CD4-positive, alpha-beta memory T cell (primary cell): ENCODE measurements around the gene DLX6. TPM values are rescaled to one million over a fixed set of nuclear protein-coding genes. Genes with fewer than 3 reads are reported as not detected.

Source experiments
- CTCF ChIA-PET: fragments of 350-600 bp; sonication (Branson Sonifier 250); formaldehyde crosslinking; loops from one replicate; lab custom pipeline; 2021; ENCODE audit warnings: inconsistent platforms; ENCODE audit not compliant: partially characterized antibody; lab: Charles Lee
- POLR2A ChIA-PET: fragments of 350-600 bp; sonication (Branson Sonifier 250); formaldehyde crosslinking; loops from one replicate; lab custom pipeline; 2021; ENCODE audit not compliant: partially characterized antibody; lab: Charles Lee
- DNase-seq, 5 donors: peaks; one replicate each; pipeline versions ENCODE4 v3.0.0 to v3.0.0-alpha.2; 2020 to 2022; ENCODE audit warnings: mixed read lengths in 1 of 5
- H3K27ac ChIP-seq: one replicate; pipeline ENCODE4 v1.7.0; 2013; ENCODE audit warnings: low read depth, low read length
- H3K27me3 ChIP-seq: 2 replicates; pipeline ENCODE4 v1.7.0; 2013; ENCODE audit warnings: mild to moderate bottlenecking, low read length, moderate library complexity; ENCODE audit not compliant: insufficient read depth
- H3K36me3 ChIP-seq: 2 replicates; pipeline ENCODE4 v1.7.0; 2013; ENCODE audit warnings: mild to moderate bottlenecking, low read length, moderate library complexity; ENCODE audit not compliant: insufficient read depth
- H3K4me1 ChIP-seq: 2 replicates; pipeline ENCODE4 v1.7.0; 2013; ENCODE audit warnings: mild to moderate bottlenecking, low read length, moderate library complexity; ENCODE audit not compliant: insufficient read depth
- H3K4me3 ChIP-seq, 2 donors: one replicate each; pipeline ENCODE4 v1.7.0; 2013; ENCODE audit warnings: low read length in 2 of 2, mild to moderate bottlenecking in 1 of 2
- H3K9me3 ChIP-seq, 2 donors: one replicate each; pipeline ENCODE4 v1.7.0; 2013; ENCODE audit warnings: low read length in 2 of 2, control low read depth in 1 of 2; ENCODE audit not compliant: control insufficient read depth in 1 of 2
- H3K27ac Mint-ChIP-seq, 7 donors: one replicate each; pipeline ENCODE4 v1.8.0; 2020 to 2021; ENCODE audit warnings: mixed read lengths in 7 of 7, mild to moderate bottlenecking in 6 of 7, inconsistent platforms in 3 of 7, moderate library complexity in 3 of 7
- H3K27me3 Mint-ChIP-seq, 2 donors: one replicate each; pipeline ENCODE4 v1.8.0; 2020 to 2021; ENCODE audit warnings: mixed read lengths in 2 of 2
- H3K36me3 Mint-ChIP-seq, 2 donors: one replicate each; pipeline ENCODE4 v1.8.0; 2020 to 2021; ENCODE audit warnings: mixed read lengths in 2 of 2, inconsistent platforms in 1 of 2, mild to moderate bottlenecking in 1 of 2
- H3K4me1 Mint-ChIP-seq, 4 donors: one replicate each; pipeline ENCODE4 v1.8.0; 2020 to 2021; ENCODE audit warnings: mixed read lengths in 4 of 4, mild to moderate bottlenecking in 1 of 4
- H3K4me3 Mint-ChIP-seq, 8 donors: one replicate each; pipeline ENCODE4 v1.8.0; 2020 to 2021; ENCODE audit warnings: mixed read lengths in 8 of 8, mild to moderate bottlenecking in 7 of 8, moderate library complexity in 6 of 8, inconsistent platforms in 3 of 8
- H3K9me3 Mint-ChIP-seq, 8 donors: one replicate each; pipeline ENCODE4 v1.8.0; 2020 to 2021; ENCODE audit warnings: mixed read lengths in 8 of 8, mild to moderate bottlenecking in 5 of 8, inconsistent platforms in 3 of 8, moderate library complexity in 1 of 8
- intact Hi-C: fragments of 100-400 bp; cut with micrococcal nuclease; formaldehyde crosslinking; loops from one replicate; pipeline ENCODE4 v1.15.1; 2023
- polyA plus RNA-seq, 2 donors: library from polyadenylated mRNA; unstranded; fragments of 300-500 nt; fragmentation: Illumina TruSeq; gene quantifications; one replicate each; pipeline ENCODE4 v1.2.3, GENCODE V29; 2021
- total RNA-seq, 2 experiments: library from RNA; stranded (reverse); gene quantifications; one replicate each; pipeline ENCODE4 v1.2.3, GENCODE V29; 2021

DLX6 gene
- total and polyA plus RNA-seq, 4 experiments from 2014 or later: not detected

DNA sequence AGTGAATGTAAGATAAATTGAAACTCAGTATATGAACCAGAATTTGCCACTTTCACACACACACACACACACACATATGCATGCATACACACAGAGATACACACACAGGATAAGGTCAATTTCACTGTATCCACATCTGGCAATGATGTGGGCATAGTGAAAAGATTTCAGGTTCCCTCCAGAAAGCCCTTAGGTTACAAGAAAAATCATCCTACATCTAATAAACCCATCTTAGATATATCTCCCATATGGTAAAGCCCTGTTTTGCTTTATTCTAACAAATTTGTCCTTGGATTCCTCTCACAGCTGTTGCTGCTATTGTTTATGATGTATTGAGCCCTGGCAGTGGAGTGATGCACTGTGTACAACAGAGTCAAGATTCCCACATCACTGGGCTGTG lies 27.9 kb upstream of the DLX6 start:
- Histone ChIP-seq H3K4me3 (no peak overlapping the region), H3K9me3 (no peaks in the 10 kb centered on the region), H3K4me1 (no peaks in the 10 kb centered on the region), H3K36me3 (no peaks in the 10 kb centered on the region), H3K27ac (no peak overlapping the region), H3K27me3 (no peaks in the 10 kb centered on the region)
- ChIA-PET POLR2A (no interaction called here), CTCF (no interaction called here)
- Mint-ChIP-seq H3K4me3 (no peak overlapping the region), H3K4me1 (no peaks in the 10 kb centered on the region), H3K27me3 (peaks cover 11 to 20% of the 10 kb centered on the region in 2 donors), H3K36me3 (no peaks in the 10 kb centered on the region), H3K9me3 (no peaks in the 10 kb centered on the region), H3K27ac (no peak overlapping the region)
- intact Hi-C loops: no loop called here
- DNase-seq: no peak

DNA sequence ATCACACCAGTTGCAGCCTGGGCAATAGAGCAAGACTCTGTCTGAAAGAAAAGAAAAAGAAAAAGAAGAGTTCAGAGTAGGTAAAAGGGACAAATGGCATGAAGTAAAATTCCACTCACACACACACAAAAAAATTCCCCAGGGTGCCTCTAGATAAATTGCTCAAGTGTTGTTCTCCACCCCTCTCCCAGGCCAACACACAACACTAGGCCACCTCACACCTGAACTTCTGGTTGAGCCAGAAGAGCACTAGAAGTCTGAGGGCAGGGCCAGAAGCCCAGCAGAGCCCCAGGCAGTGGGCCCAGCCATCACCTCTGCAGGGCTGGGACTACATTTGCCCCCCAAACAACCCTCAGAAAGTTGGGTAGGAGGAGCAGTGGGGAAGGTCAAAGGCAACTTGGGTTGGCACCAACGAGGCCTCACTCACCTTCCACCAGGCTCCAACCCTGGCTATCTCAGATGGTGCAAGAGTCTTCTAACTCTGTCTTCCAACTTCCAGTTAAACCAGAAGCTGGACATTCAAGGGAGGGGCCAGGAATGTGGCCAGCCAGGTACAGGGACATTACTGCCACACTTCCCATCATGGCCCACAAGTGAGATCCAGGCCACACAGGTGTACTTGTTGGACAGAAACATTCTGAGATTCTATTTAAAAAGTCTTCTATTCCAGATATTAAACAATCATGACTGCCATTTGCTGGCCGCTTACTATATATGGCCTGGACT lies 25.6 kb upstream of the DLX6 start:
- CTCF ChIA-PET: no interaction called here
- Histone ChIP-seq H3K4me3 (no peak overlapping the region), H3K27me3 (no peaks in the 10 kb centered on the region), H3K9me3 (no peaks in the 10 kb centered on the region), H3K4me1 (no peaks in the 10 kb centered on the region), H3K36me3 (no peaks in the 10 kb centered on the region), H3K27ac (no peak overlapping the region)
- H3K9me3 Mint-ChIP-seq: no peaks in the 10 kb centered on the region
- no peaks in the 10 kb centered on the region for H3K36me3 Mint-ChIP-seq
- no peaks in the 10 kb centered on the region for H3K4me1 Mint-ChIP-seq
- H3K4me3 Mint-ChIP-seq: no peak overlapping the region
- intact Hi-C loops: no loop called here
- DNase-seq: no peak
- H3K27me3 Mint-ChIP-seq: peaks cover 15 to 19% of the 10 kb centered on the region in 2 donors
- POLR2A ChIA-PET: no interaction called here
- H3K27ac Mint-ChIP-seq: no peak overlapping the region

DNA sequence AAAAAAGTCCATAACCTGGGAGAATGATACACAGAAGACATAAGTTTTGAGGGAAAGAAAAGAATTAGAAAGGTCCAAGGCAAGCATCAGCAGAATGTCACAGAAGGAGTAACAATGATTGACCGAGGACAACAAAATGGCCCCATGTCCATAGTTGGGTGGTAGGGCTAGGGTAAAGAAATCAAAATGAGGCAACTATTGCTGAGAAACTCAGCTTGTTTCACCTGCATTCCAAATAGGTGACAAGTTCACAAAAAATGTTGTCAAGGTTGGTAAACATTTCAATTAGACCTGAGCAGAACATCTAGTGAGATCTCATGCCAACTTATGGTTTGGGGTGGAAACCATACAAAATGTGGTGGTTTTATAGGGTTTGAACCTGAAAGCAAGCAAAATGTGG lies 22.8 kb upstream of the DLX6 start:
- Mint-ChIP-seq H3K9me3 (no peaks in the 10 kb centered on the region), H3K4me3 (no peak overlapping the region), H3K4me1 (no peaks in the 10 kb centered on the region), H3K27me3 (peaks cover 21 to 23% of the 10 kb centered on the region in 2 donors), H3K27ac (no peak overlapping the region), H3K36me3 (no peaks in the 10 kb centered on the region)
- no peak overlapping the region for H3K27ac ChIP-seq
- ChIA-PET POLR2A (no interaction called here), CTCF (no interaction called here)
- H3K27me3 ChIP-seq: no peaks in the 10 kb centered on the region
- no peak for DNase-seq
- no peaks in the 10 kb centered on the region for H3K4me1 ChIP-seq
- intact Hi-C loops: no loop called here
- no peaks in the 10 kb centered on the region for H3K9me3 ChIP-seq
- no peaks in the 10 kb centered on the region for H3K36me3 ChIP-seq
- no peak overlapping the region for H3K4me3 ChIP-seq

DNA sequence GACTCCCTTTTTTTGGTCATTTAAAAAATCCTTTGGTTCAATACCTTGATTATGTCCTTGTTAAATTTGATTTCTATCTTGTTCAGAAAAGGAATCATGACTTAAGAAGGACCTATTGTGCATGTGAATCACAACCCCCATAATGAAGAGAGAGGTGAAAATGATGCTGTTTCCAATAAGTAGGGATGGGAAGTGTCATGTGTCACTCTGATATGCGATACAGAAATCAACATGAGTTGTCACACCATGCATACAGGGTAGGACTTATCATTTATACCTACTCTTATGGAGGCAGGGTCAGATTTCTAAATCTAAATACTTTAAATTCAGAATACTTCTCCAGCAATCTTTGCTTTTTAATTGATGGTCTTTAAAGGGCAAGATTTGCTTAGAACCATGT lies 19.4 kb upstream of the DLX6 start:
- POLR2A ChIA-PET: no interaction called here
- H3K9me3 Mint-ChIP-seq: peaks cover 0 to 2% (median 0%) of the 10 kb centered on the region in 8 donors
- no peak for DNase-seq
- intact Hi-C loops: no loop called here
- Histone ChIP-seq H3K4me1 (no peaks in the 10 kb centered on the region), H3K27me3 (no peaks in the 10 kb centered on the region), H3K27ac (no peak overlapping the region), H3K36me3 (no peaks in the 10 kb centered on the region), H3K9me3 (no peaks in the 10 kb centered on the region), H3K4me3 (no peak overlapping the region)
- no peak overlapping the region for H3K4me3 Mint-ChIP-seq
- peaks cover 0 to 4% (median under 1%) of the 10 kb centered on the region in 4 donors for H3K4me1 Mint-ChIP-seq
- H3K36me3 Mint-ChIP-seq: no peaks in the 10 kb centered on the region
- no peak overlapping the region for H3K27ac Mint-ChIP-seq
- H3K27me3 Mint-ChIP-seq: peaks cover 32 to 41% of the 10 kb centered on the region in 2 donors
- CTCF ChIA-PET: no interaction called here

DNA sequence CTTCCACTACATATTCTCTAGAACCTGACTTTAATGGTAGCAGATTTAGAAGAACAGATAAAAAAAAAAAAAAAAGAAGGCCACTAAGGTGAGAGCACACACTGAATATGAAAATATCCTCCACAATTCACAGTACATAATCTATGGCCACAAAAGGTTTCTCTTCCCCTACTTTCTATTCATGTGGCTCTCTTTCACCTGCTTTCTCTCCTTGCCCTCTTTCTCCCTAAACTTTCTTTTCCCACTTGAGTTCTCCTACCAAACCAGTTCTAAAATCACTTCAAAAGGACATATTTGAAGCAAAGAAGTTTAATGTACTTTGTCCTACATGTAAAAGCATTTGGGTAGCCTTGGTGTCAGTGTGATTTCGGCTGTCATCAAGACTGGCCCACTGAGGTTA lies 18.5 kb upstream of the DLX6 start:
- no peak for DNase-seq
- Mint-ChIP-seq H3K4me1 (peaks cover 0 to 6% (median under 1%) of the 10 kb centered on the region in 4 donors), H3K27me3 (peaks cover 31 to 38% of the 10 kb centered on the region in 2 donors), H3K36me3 (no peaks in the 10 kb centered on the region), H3K4me3 (no peak overlapping the region), H3K27ac (no peak overlapping the region), H3K9me3 (peaks cover 0 to 4% (median under 1%) of the 10 kb centered on the region in 8 donors)
- Histone ChIP-seq H3K27ac (no peak overlapping the region), H3K27me3 (peaks cover 4% of the 10 kb centered on the region), H3K4me3 (no peak overlapping the region), H3K4me1 (no peaks in the 10 kb centered on the region), H3K36me3 (no peaks in the 10 kb centered on the region), H3K9me3 (no peaks in the 10 kb centered on the region)
- ChIA-PET CTCF (no interaction called here), POLR2A (no interaction called here)
- intact Hi-C loops: no loop called here

DNA sequence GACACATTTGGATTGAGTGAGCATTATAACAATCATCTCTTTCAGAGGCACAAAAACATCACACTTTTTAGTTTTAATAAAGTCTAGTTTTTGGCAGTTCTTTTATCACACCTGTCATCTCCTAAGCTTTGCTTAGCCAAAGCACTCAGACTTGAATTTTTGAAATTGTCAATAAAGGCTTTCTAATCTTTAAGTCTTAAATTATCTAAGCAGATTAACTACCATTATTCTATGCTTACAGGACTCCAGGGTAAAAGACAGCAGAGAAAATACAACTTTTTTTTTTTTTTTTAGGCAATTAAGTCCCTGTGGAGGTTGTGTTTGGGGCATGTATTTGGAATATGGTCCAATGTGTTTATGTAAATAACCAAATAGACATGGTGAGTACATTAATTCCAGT lies 17.6 kb upstream of the DLX6 start:
- Histone ChIP-seq H3K4me3 (no peak overlapping the region), H3K27me3 (peaks cover 12% of the 10 kb centered on the region), H3K36me3 (no peaks in the 10 kb centered on the region), H3K4me1 (no peaks in the 10 kb centered on the region), H3K27ac (no peak overlapping the region), H3K9me3 (no peaks in the 10 kb centered on the region)
- ChIA-PET POLR2A (no interaction called here), CTCF (interaction anchor here (0.7 kb wide), 1 partner anchor 34 kb away, joined by 3 read pairs; no protein-coding TSS in a partner anchor)
- DNase-seq: no peak
- Mint-ChIP-seq H3K27me3 (peaks cover 38 to 46% of the 10 kb centered on the region in 2 donors), H3K4me1 (peaks cover 0 to 9% (median under 1%) of the 10 kb centered on the region in 4 donors), H3K9me3 (peaks cover 0 to 7% (median 2%) of the 10 kb centered on the region in 8 donors), H3K36me3 (no peaks in the 10 kb centered on the region), H3K4me3 (no peak overlapping the region), H3K27ac (no peak overlapping the region)
- intact Hi-C loops: no loop called here

DNA sequence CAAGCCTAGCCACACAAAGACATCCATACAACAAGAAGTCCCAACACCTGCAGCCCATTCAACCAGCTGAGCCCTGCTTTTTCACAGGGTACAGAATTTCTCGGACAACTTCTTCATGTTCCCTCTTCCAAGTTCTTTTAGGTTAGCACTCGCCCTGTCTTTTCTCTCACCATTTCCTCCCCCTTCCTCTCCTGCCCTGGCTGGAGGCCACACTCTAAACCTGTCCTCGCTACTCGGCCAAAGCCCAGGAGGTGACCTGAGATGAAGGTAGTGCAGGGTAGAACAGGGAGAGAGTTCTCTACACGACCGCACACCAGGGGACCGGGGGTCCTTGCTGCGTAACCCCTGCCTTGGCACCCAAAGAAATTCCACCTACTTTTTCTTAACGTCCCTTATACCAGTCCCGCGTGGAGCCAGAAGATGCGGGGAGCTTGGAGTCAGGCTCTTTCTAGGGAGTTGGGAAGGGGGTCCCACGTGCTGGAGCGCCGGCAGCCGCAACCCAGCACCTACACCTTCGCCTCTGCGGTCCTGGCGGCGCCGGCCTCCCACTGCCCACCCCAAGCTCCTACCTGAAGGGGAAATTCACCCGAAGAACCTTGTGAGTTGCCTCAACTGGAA lies 16.0 kb upstream of the DLX6 start:
- H3K27ac Mint-ChIP-seq: no peak overlapping the region

More for the DNA sequence above, 16.0 kb upstream of the DLX6 start:
- Histone ChIP-seq H3K27ac (no peak overlapping the region), H3K4me1 (no peaks in the 10 kb centered on the region), H3K9me3 (no peaks in the 10 kb centered on the region), H3K4me3 (no peak overlapping the region), H3K36me3 (no peaks in the 10 kb centered on the region), H3K27me3 (peaks cover 28% of the 10 kb centered on the region)
- Mint-ChIP-seq H3K36me3 (peaks cover 0 to 5% of the 10 kb centered on the region in 2 donors), H3K4me1 (peaks cover 0 to 9% (median 2%) of the 10 kb centered on the region in 4 donors), H3K4me3 (no peak overlapping the region), H3K9me3 (peaks cover 0 to 17% (median 10%) of the 10 kb centered on the region in 8 donors), H3K27me3 (peaks cover 52 to 59% of the 10 kb centered on the region in 2 donors)
- ChIA-PET POLR2A (no interaction called here), CTCF (no interaction called here)
- intact Hi-C loops: no loop called here
- no peak for DNase-seq
